ENCODE measurements around the gene CYP8B1. TPM values are rescaled to one million over a fixed set of nuclear protein-coding genes. Genes with fewer than 3 reads are reported as not detected.

Gene CYP8B1
- total and polyA plus RNA-seq, 2 of the 13 experiments (the other 11 are each of a cell fraction or from before 2014, with no cell fraction given): 0.58 to 2.0 TPM

DNA sequence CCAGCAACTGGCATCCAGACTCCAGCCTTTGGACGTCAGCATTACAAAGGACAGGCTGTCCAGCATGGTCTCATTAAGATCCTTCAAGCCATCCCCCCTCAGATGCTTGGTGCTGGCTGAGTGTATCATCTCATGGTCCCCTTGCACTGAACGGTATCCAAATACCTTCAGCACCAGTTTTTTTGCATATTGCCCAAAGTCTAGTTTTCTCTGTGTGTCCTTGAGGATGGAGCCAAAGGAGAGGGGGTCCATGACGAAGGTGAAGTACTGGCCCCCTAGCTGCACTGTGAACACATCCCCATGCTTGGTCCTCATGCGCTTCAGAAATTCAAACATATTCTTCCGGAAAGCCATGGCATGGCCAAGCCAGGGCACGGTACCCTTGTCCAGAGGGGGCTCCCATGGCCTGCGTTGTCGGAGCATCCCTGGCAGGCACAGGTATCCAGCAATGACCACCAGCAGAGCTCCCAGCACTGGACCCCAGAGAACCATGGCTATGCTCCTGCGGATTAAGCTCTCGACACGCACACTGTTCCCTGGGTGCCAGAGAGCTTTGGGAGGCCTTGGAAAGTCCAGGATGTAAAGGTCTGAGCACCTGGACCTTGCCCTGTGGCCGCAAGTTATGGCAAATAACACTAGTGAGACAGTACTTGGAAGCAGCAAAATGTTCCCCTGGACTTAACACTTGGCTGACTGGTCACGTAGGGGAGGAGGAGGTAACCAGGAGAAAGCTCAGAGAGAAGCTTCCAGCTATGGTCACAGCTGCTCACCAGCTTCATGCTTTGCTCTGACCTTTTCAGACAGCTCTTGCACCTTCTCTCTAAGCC lies at the start of gene CYP8B1 (continued):
- TF ChIP-seq, protein P1, sequence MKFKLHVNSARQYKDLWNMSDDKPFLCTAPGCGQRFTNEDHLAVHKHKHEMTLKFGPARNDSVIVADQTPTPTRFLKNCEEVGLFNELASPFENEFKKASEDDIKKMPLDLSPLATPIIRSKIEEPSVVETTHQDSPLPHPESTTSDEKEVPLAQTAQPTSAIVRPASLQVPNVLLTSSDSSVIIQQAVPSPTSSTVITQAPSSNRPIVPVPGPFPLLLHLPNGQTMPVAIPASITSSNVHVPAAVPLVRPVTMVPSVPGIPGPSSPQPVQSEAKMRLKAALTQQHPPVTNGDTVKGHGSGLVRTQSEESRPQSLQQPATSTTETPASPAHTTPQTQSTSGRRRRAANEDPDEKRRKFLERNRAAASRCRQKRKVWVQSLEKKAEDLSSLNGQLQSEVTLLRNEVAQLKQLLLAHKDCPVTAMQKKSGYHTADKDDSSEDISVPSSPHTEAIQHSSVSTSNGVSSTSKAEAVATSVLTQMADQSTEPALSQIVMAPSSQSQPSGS (CRISPR knock-in tag; IDR thresholded peaks at IDR 0.05): peak; percentile 73; the same call in 1 of the 2 replicates
- TF ChIP-seq, protein P2, sequence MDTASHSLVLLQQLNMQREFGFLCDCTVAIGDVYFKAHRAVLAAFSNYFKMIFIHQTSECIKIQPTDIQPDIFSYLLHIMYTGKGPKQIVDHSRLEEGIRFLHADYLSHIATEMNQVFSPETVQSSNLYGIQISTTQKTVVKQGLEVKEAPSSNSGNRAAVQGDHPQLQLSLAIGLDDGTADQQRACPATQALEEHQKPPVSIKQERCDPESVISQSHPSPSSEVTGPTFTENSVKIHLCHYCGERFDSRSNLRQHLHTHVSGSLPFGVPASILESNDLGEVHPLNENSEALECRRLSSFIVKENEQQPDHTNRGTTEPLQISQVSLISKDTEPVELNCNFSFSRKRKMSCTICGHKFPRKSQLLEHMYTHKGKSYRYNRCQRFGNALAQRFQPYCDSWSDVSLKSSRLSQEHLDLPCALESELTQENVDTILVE (CRISPR knock-in tag; IDR thresholded peaks at IDR 0.05): 0 out of 2 replicates have a peak, but pooled peaks have one; percentile 26
- TF ChIP-seq MIER2 (CRISPR knock-in tag; IDR thresholded peaks at IDR 0.05): peak; percentile 60; the same call in 1 of the 2 replicates
- TF ChIP-seq MATR3 (CRISPR knock-in tag; IDR thresholded peaks at IDR 0.05): no peak
- TF ChIP-seq ZNF292 (CRISPR knock-in tag; IDR thresholded peaks at IDR 0.05; ENCODE audit: borderline replicate concordance, low read depth): peak; percentile 90; the same call in 1 of the 2 replicates
- TF ChIP-seq NCOA1 (CRISPR knock-in tag; IDR thresholded peaks at IDR 0.05): 0 out of 2 replicates have a peak, but pooled peaks have one; percentile 14
- TF ChIP-seq, protein P3, sequence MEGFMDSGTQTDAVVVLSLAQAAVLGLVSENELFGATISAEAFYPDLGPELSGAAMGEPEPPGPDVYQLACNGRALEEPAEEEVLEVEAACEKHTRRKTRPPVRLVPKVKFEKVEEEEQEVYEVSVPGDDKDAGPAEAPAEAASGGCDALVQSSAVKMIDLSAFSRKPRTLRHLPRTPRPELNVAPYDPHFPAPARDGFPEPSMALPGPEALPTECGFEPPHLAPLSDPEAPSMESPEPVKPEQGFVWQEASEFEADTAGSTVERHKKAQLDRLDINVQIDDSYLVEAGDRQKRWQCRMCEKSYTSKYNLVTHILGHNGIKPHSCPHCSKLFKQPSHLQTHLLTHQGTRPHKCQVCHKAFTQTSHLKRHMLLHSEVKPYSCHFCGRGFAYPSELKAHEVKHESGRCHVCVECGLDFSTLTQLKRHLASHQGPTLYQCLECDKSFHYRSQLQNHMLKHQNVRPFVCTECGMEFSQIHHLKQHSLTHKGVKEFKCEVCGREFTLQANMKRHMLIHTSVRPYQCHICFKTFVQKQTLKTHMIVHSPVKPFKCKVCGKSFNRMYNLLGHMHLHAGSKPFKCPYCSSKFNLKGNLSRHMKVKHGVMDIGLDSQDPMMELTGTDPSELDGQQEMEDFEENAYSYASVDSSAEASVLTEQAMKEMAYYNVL (CRISPR knock-in tag; IDR thresholded peaks at IDR 0.05; ENCODE audit: borderline replicate concordance): peak; percentile 70; the same call in 1 of the 2 replicates
- TF ChIP-seq, protein P4, sequence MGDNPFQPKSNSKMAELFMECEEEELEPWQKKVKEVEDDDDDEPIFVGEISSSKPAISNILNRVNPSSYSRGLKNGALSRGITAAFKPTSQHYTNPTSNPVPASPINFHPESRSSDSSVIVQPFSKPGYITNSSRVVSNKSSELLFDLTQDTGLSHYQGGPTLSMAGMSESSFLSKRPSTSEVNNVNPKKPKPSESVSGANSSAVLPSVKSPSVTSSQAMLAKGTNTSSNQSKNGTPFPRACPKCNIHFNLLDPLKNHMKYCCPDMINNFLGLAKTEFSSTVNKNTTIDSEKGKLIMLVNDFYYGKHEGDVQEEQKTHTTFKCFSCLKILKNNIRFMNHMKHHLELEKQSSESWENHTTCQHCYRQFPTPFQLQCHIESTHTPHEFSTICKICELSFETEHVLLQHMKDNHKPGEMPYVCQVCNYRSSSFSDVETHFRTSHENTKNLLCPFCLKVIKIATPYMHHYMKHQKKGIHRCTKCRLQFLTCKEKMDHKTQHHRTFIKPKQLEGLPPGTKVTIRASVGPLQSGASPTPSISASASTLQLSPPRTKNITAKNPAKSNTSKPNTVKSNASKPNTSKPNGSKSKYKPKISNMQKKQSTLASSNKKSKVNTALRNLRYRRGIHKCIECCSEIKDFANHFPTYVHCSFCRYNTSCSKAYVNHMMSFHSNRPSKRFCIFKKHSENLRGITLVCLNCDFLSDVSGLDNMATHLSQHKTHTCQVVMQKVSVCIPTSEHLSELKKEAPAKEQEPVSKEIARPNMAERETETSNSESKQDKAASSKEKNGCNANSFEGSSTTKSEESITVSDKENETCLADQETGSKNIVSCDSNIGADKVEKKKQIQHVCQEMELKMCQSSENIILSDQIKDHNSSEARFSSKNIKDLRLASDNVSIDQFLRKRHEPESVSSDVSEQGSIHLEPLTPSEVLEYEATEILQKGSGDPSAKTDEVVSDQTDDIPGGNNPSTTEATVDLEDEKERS (CRISPR knock-in tag; IDR thresholded peaks at IDR 0.05): peak; percentile 77; the same call in 1 of the 2 replicates
- TF ChIP-seq ZNF781 (CRISPR knock-in tag; IDR thresholded peaks at IDR 0.05; ENCODE audit: borderline replicate concordance, not compliant biosample characterization): peak; percentile 49
- peak; percentile 87 for TF ChIP-seq ZSCAN21 (CRISPR knock-in tag; IDR thresholded peaks at IDR 0.05; ENCODE audit: borderline replicate concordance)
- peak; percentile 73 for TF ChIP-seq HDAC1 (CRISPR knock-in tag; IDR thresholded peaks at IDR 0.05)
- TF ChIP-seq CREM (IDR thresholded peaks at IDR 0.05): 0 out of 2 replicates have a peak, but pooled peaks have one; percentile 52
- no peak for TF ChIP-seq CREM (CRISPR knock-in tag; IDR thresholded peaks at IDR 0.05)
- TF ChIP-seq PHF21A (CRISPR knock-in tag; IDR thresholded peaks at IDR 0.05): 0 out of 2 replicates have a peak, but pooled peaks have one; percentile 40
- peak; percentile 77 for TF ChIP-seq GFI1 (CRISPR knock-in tag; IDR thresholded peaks at IDR 0.05; ENCODE audit: borderline replicate concordance)
- TF ChIP-seq, protein P5, sequence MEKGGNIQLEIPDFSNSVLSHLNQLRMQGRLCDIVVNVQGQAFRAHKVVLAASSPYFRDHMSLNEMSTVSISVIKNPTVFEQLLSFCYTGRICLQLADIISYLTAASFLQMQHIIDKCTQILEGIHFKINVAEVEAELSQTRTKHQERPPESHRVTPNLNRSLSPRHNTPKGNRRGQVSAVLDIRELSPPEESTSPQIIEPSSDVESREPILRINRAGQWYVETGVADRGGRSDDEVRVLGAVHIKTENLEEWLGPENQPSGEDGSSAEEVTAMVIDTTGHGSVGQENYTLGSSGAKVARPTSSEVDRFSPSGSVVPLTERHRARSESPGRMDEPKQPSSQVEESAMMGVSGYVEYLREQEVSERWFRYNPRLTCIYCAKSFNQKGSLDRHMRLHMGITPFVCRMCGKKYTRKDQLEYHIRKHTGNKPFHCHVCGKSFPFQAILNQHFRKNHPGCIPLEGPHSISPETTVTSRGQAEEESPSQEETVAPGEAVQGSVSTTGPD (CRISPR knock-in tag; IDR thresholded peaks at IDR 0.05): peak; percentile 86
- peak; percentile 26; the same call in 1 of the 2 replicates for TF ChIP-seq GATAD1 (CRISPR knock-in tag; IDR thresholded peaks at IDR 0.05)
- peak in 1 of 2 experiments; percentile 70; a peak in 2 of 4 replicates for TF ChIP-seq EP300 (IDR thresholded peaks at IDR 0.05; ENCODE audit: low read depth in 2 of 2, low read length in 2 of 2)
- peak; percentile 68; the same call in 1 of the 2 replicates for TF ChIP-seq EP300 (CRISPR knock-in tag; IDR thresholded peaks at IDR 0.05; ENCODE audit: borderline replicate concordance)

Measured in HepG2 (cell line).